Left lung (tissue), 14 donors: ENCODE data around the gene TRMT1L. TPM values are rescaled to one million over a fixed set of nuclear protein-coding genes. Genes with fewer than 3 reads are reported as not detected.
"Not testable (repeated sequence)": the region's sequence is repeated elsewhere in the genome, so short reads cannot be mapped to it uniquely, and the experiment has no call there.

Source experiments
- ATAC-seq: fragments of 200-7000 bp; cut with Tn5 transposase; one replicate; pipeline ENCODE4 v1.9.1; 2020; ENCODE audit warnings: moderate library complexity
- DNase-seq, 4 donors: peaks; one replicate each; pipeline ENCODE4 v3.0.0-alpha.2; 2013 to 2020
- H3K27ac ChIP-seq, 2 donors: fragments of 200-600 bp; sonication (generic) in 1 of 2; one replicate each; pipeline versions ENCODE4 v1.5.0 to v1.8.0; 2020 to 2021
- H3K27me3 ChIP-seq, 2 donors: fragments of 200-600 bp; sonication (generic) in 1 of 2; one replicate each; pipeline versions ENCODE4 v1.5.0 to v1.8.0; 2020 to 2021
- H3K36me3 ChIP-seq, 2 donors: fragments of 200-600 bp; sonication (generic) in 1 of 2; one replicate each; pipeline versions ENCODE4 v1.5.0 to v1.8.0; 2020 to 2021
- H3K4me1 ChIP-seq, 2 donors: fragments of 200-600 bp; one replicate each; pipeline ENCODE4 v1.8.0; 2021
- H3K4me3 ChIP-seq, 2 donors: fragments of 200-600 bp; sonication (generic) in 1 of 2; one replicate each; pipeline versions ENCODE4 v1.5.0 to v1.8.0; 2020 to 2021; ENCODE audit warnings: mild to moderate bottlenecking in 1 of 2
- H3K9me3 ChIP-seq, 2 donors: fragments of 200-600 bp; sonication (generic) in 1 of 2; one replicate each; pipeline versions ENCODE4 v1.5.0 to v1.8.0; 2020 to 2021
- intact Hi-C, 2 donors: fragments of 100-400 bp; cut with DNase I; formaldehyde crosslinking; loops; one replicate each; pipeline versions ENCODE4 v1.11.2 to v1.14.2; 2022
- long read RNA-seq, 12 donors: library from polyadenylated mRNA in 2 of 12; unstranded in 2 of 12; transcript quantifications; one replicate each; pipeline ENCODE4 v2.0.0 and lab custom pipeline, GENCODE V29; 2019 to 2026
- polyA plus RNA-seq, 6 donors: library from polyadenylated mRNA; unstranded; fragments of 120-200 nt; gene quantifications; one replicate each; pipeline ENCODE4 v1.2.1, GENCODE V29; 2013; ENCODE audit not compliant: insufficient read length in 6 of 6
- total RNA-seq, 2 donors: library from RNA; stranded (reverse); fragmentation: NEBNext Ultra II Directional; extraction: Animal tissue kit (Norgen Biotek cat#: 25700); gene quantifications; one replicate each; pipeline ENCODE4 v1.2.1, GENCODE V29; 2021
- TF ChIP-seq, protein P1 (sequence below), 2 donors: fragments of 200-600 bp; sonication (generic) in 1 of 2; IDR thresholded peaks; one replicate each; pipeline versions ENCODE4 v1.5.0 to v1.8.0; 2021; ENCODE audit warnings: antibody characterized with exemption in 2 of 2
- donor health status: DM: no; HTN: yes; CAD: no.
- donor health status: DM: no; HTN: no; CAD: no.

The TRMT1L gene, protein sequence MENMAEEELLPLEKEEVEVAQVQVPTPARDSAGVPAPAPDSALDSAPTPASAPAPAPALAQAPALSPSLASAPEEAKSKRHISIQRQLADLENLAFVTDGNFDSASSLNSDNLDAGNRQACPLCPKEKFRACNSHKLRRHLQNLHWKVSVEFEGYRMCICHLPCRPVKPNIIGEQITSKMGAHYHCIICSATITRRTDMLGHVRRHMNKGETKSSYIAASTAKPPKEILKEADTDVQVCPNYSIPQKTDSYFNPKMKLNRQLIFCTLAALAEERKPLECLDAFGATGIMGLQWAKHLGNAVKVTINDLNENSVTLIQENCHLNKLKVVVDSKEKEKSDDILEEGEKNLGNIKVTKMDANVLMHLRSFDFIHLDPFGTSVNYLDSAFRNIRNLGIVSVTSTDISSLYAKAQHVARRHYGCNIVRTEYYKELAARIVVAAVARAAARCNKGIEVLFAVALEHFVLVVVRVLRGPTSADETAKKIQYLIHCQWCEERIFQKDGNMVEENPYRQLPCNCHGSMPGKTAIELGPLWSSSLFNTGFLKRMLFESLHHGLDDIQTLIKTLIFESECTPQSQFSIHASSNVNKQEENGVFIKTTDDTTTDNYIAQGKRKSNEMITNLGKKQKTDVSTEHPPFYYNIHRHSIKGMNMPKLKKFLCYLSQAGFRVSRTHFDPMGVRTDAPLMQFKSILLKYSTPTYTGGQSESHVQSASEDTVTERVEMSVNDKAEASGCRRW
- total RNA-seq = 10 to 100 TPM; 17.0 to 23.9 TPM
- polyA plus RNA-seq = 10 to 100 TPM; 19.0 to 24.7 (median 21.3) TPM
- long read RNA-seq, donor 1, full-length matches to known transcripts = 3 of 3 reads
- long read RNA-seq, donor 1, partial matches to known transcripts = 0 of 3 reads
- long read RNA-seq, donor 1, other reads (novel, unspliced or antisense) = 0 of 3 reads
- long read RNA-seq, donor 2, full-length matches to known transcripts = 1 of 18 reads
- long read RNA-seq, donor 2, partial matches to known transcripts = 17 of 18 reads
- long read RNA-seq, donor 2, other reads (novel, unspliced or antisense) = 0 of 18 reads
- long read RNA-seq, donor 3, full-length matches to known transcripts = 3 of 3 reads
- long read RNA-seq, donor 3, partial matches to known transcripts = 0 of 3 reads
- long read RNA-seq, donor 3, other reads (novel, unspliced or antisense) = 0 of 3 reads
- long read RNA-seq, donor 4 = 0 reads
- long read RNA-seq, donor 5, full-length matches to known transcripts = 4 of 4 reads
- long read RNA-seq, donor 5, partial matches to known transcripts = 0 of 4 reads
- long read RNA-seq, donor 5, other reads (novel, unspliced or antisense) = 0 of 4 reads
- long read RNA-seq, donor 6, full-length matches to known transcripts = 1 of 1 reads
- long read RNA-seq, donor 6, partial matches to known transcripts = 0 of 1 reads
- long read RNA-seq, donor 6, other reads (novel, unspliced or antisense) = 0 of 1 reads
- long read RNA-seq, donor 7, full-length matches to known transcripts = 3 of 3 reads
- long read RNA-seq, donor 7, partial matches to known transcripts = 0 of 3 reads
- long read RNA-seq, donor 7, other reads (novel, unspliced or antisense) = 0 of 3 reads
- long read RNA-seq, donor 8, full-length matches to known transcripts = 3 of 3 reads
- long read RNA-seq, donor 8, partial matches to known transcripts = 0 of 3 reads
- long read RNA-seq, donor 8, other reads (novel, unspliced or antisense) = 0 of 3 reads
- long read RNA-seq, donor 9 = 0 reads
- long read RNA-seq, donor 10 = 0 reads
- long read RNA-seq, donor 11, full-length matches to known transcripts = 2 of 2 reads
- long read RNA-seq, donor 11, partial matches to known transcripts = 0 of 2 reads
- long read RNA-seq, donor 11, other reads (novel, unspliced or antisense) = 0 of 2 reads
- long read RNA-seq, donor 12, full-length matches to known transcripts = 3 of 3 reads
- long read RNA-seq, donor 12, partial matches to known transcripts = 0 of 3 reads
- long read RNA-seq, donor 12, other reads (novel, unspliced or antisense) = 0 of 3 reads

DNA sequence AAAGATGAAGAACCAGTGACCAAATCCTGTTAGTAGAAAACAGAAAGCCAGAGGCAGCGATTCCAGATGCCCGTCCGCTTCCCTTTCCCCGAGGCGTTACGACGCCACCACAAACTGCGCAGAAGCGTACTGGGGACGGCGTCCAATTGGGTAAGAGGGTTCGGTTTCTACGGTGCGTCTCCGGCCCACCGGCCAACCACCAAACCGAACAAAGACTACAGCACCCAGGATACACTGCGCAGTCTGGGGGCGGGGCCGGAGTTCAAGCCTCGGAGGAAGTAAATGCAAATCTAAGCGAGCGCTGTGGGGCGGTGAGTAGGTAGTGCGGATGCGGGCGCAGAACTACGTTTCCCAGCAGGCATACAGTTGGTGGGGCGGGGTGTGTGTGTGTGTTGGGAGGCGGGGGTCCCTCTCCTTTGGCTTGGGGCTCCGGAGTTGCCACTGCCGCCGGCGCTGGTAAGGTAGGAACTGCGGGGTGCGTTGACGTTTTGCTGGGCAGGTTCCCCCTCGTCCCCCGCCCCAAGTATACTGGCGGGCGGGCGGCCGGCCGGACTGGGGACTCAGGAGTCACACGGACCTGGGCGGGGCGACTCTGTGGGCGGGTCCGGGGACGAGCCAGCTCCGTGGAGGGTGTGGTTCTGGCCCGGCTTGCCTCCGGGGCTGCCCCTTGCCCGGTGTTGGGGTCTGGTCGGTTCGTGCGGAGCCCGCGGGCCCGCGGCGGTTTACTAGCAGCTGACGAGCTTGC is at the start of gene TRMT1L, which contains the start of gene SWT1:
Gene TRMT1L (minus strand): TSS at position 100 of the 745 bp plus-strand sequence. CDS start 241 bp downstream, outside the sequence.
Gene SWT1 (plus strand): TSS at position 314 of the 745 bp plus-strand sequence. CDS start 3,675 bp downstream, outside the sequence.
- intact Hi-C loops = no loop called here
- peak; percentile 99 to 100 (median 99) for DNase-seq

DNA sequence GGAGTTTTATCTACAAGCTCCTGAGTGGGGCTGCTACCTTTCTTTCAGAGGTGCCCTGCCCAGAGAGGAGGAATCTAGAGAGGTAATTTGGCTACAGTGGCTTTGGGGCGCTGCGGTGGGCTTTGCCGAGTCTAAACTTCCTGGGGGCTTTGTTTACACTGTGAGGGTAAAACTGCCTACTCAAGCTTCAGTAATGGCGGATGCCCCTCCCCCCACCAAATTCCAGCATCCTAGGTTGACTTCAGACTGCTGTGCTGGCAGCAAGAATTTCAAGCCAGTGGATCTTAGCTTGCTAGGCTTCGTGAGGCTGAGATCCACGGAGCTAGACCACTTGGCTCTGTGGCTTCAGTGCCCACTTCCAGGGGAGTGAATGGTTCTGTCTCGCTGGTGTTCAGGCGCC is 44.1 kb upstream of the TRMT1L start:
- intact Hi-C loops = no loop called here
- DNase-seq (no peak), ATAC-seq (no peak)
- TF ChIP-seq, protein P1, sequence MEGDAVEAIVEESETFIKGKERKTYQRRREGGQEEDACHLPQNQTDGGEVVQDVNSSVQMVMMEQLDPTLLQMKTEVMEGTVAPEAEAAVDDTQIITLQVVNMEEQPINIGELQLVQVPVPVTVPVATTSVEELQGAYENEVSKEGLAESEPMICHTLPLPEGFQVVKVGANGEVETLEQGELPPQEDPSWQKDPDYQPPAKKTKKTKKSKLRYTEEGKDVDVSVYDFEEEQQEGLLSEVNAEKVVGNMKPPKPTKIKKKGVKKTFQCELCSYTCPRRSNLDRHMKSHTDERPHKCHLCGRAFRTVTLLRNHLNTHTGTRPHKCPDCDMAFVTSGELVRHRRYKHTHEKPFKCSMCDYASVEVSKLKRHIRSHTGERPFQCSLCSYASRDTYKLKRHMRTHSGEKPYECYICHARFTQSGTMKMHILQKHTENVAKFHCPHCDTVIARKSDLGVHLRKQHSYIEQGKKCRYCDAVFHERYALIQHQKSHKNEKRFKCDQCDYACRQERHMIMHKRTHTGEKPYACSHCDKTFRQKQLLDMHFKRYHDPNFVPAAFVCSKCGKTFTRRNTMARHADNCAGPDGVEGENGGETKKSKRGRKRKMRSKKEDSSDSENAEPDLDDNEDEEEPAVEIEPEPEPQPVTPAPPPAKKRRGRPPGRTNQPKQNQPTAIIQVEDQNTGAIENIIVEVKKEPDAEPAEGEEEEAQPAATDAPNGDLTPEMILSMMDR (IDR thresholded peaks at IDR 0.05) = no peak
- H3K4me1 ChIP-seq = no peaks in the 10 kb centered on the region
- no peak overlapping the region for H3K4me3 ChIP-seq
- peaks cover 0 to 4% of the 10 kb centered on the region in 2 donors for H3K36me3 ChIP-seq
- H3K27me3 ChIP-seq = no peaks in the 10 kb centered on the region
- no peak overlapping the region for H3K27ac ChIP-seq
- peaks cover 0 to 15% of the 10 kb centered on the region in 2 donors for H3K9me3 ChIP-seq

More for the DNA sequence above, at the start of gene TRMT1L, which contains the start of gene SWT1:
- Histone ChIP-seq H3K36me3 (no peaks in the 10 kb centered on the region), H3K4me1 (peaks cover 10 to 47% of the 10 kb centered on the region in 2 donors), H3K27ac (peak within 1 kb of the TSS; percentile 98 to 100), H3K27me3 (no peaks in the 10 kb centered on the region), H3K4me3 (peak within 1 kb of the TSS; percentile 69 to 85), H3K9me3 (no peaks in the 10 kb centered on the region)
- ATAC-seq = peak; percentile 95
- TF ChIP-seq, protein P1 (IDR thresholded peaks at IDR 0.05) = no peak

DNA sequence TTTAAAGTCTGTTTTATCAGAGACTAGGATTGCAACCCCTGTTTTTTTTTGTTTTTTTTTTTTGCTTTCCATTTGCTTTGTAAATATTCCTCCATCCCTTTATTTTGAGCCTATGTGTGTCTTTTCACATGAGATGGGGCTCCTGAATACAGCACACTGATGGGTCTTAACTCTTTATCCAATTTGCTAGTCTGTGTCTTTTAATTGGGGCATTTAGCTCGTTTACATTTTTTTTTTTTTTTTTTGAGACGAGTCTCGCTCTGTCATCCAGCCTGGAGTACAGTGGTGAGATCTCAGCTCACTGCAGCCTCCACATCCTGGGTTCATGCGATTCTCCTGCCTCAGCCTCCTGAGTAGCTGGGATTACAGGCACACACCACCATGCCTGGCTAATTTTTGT is 42.0 kb upstream of the TRMT1L start:
- H3K27me3 ChIP-seq, intact Hi-C loops, ATAC-seq, H3K27ac ChIP-seq, DNase-seq, H3K36me3 ChIP-seq, H3K4me1 ChIP-seq, H3K4me3 ChIP-seq: not testable (repeated sequence)
- H3K9me3 ChIP-seq = peaks cover 0 to 15% of the 10 kb centered on the region in 2 donors

DNA sequence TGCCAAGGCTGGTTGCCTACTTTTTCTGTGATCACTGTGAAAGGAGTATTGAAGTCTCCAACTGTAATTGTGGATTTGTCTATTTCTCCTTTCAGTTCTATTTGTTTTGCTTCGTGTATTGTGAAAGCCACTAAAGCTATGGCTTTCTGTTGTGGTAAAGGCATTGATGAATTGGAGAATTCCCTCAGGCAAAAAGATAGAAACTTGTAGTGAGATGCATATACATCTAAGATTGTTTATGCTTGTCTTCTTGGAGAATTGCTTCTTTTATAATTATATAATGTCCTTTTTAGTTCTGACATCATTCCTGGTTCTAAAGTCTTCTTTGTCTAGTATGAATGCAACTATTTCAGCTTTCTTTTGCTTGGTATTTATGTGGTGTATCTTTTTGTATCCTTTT is 37.0 kb upstream of the TRMT1L start:
- Histone ChIP-seq H3K9me3 (peaks cover 0 to 15% of the 10 kb centered on the region in 2 donors), H3K4me1 (no peaks in the 10 kb centered on the region), H3K27ac (no peak overlapping the region), H3K36me3 (peaks cover 0 to 20% of the 10 kb centered on the region in 2 donors), H3K27me3 (no peaks in the 10 kb centered on the region), H3K4me3 (no peak overlapping the region)
- TF ChIP-seq, protein P1 (IDR thresholded peaks at IDR 0.05) = no peak
- intact Hi-C loops = no loop called here
- DNase-seq = no peak
- no peak for ATAC-seq
